ENCODE data around the gene PRKCA. TPM values are rescaled to one million over a fixed set of nuclear protein-coding genes. Genes with fewer than 3 reads are reported as not detected.

The PRKCA gene
- total and polyA plus RNA-seq, 12 donors = 1.6 to 27.6 (median 10.5) TPM

GRCh38 chr17:66716236-66717026 lies 414.0 kb downstream of the PRKCA start:
- Histone ChIP-seq H3K9me3 (no peaks in the 10 kb centered on the region), H3K4me3 (no peak overlapping the region), H3K27ac (no peak overlapping the region), H3K4me1 (peaks cover 0 to 29% (median 4%) of the 10 kb centered on the region in 9 donors), H3K36me3 (no peaks in the 10 kb centered on the region), H3K27me3 (no peaks in the 10 kb centered on the region)
- WGBS, 2 donors = 75 to 77% methylated on average over 18 of the region's 18 CpGs
- DNase-seq (no peak), ATAC-seq (no peak)
- no peak for TF ChIP-seq CTCF (IDR thresholded peaks at IDR 0.05)
- intact Hi-C loops (cut with DNase I) = loop anchor here in 6 of 10 donors (1.0 to 10.0 kb wide), 4 partner anchors 190 to 968 kb away; no protein-coding TSS in a partner anchor

GRCh38 chr17:66717641-66718058 lies 415.2 kb downstream of the PRKCA start:
- no peak overlapping the region for H3K27ac ChIP-seq
- no peak for TF ChIP-seq CTCF (IDR thresholded peaks at IDR 0.05)
- H3K36me3 ChIP-seq = no peaks in the 10 kb centered on the region
- WGBS, 2 donors = 93 to 94% methylated on average over 9 of the region's 9 CpGs
- intact Hi-C loops (cut with DNase I) = loop anchor here in 5 of 10 donors (2.0 to 10.0 kb wide), 3 partner anchors 189 to 967 kb away; no protein-coding TSS in a partner anchor
- no peaks in the 10 kb centered on the region for H3K27me3 ChIP-seq
- no peak overlapping the region for H3K4me3 ChIP-seq
- no peaks in the 10 kb centered on the region for H3K9me3 ChIP-seq
- ATAC-seq (no peak), DNase-seq (no peak)
- H3K4me1 ChIP-seq = peaks cover 0 to 29% (median 4%) of the 10 kb centered on the region in 9 donors

GRCh38 chr17:66720027-66720426 lies 417.6 kb downstream of the PRKCA start:
- WGBS, 2 donors = 87 to 89% methylated on average over 14 of the region's 14 CpGs
- H3K36me3 ChIP-seq = no peaks in the 10 kb centered on the region
- no peak for ATAC-seq
- DNase-seq = no peak
- H3K27ac ChIP-seq = no peak overlapping the region
- H3K4me1 ChIP-seq = peaks cover 6 to 25% (median 10%) of the 10 kb centered on the region in 9 donors
- TF ChIP-seq CTCF (IDR thresholded peaks at IDR 0.05) = no peak
- H3K4me3 ChIP-seq = no peak overlapping the region
- no peaks in the 10 kb centered on the region for H3K9me3 ChIP-seq
- no peaks in the 10 kb centered on the region for H3K27me3 ChIP-seq
- intact Hi-C loops (cut with DNase I) = loop anchor here in 4 of 10 donors (5.0 to 10.0 kb wide), 3 partner anchors 182 to 445 kb away; no protein-coding TSS in a partner anchor

GRCh38 chr17:66720567-66720966 lies 418.2 kb downstream of the PRKCA start:
- no peaks in the 10 kb centered on the region for H3K9me3 ChIP-seq
- no peak for TF ChIP-seq CTCF (IDR thresholded peaks at IDR 0.05)
- no peak overlapping the region for H3K4me3 ChIP-seq
- intact Hi-C loops (cut with DNase I) = loop anchor here in 4 of 10 donors (5.0 to 10.0 kb wide), 3 partner anchors 182 to 444 kb away; no protein-coding TSS in a partner anchor
- no peak overlapping the region for H3K27ac ChIP-seq
- H3K27me3 ChIP-seq = no peaks in the 10 kb centered on the region
- DNase-seq (no peak), ATAC-seq (no peak)
- H3K4me1 ChIP-seq = peaks cover 3 to 25% (median 11%) of the 10 kb centered on the region in 9 donors
- H3K36me3 ChIP-seq = no peaks in the 10 kb centered on the region
- WGBS, 2 donors = 90 to 92% methylated on average over 5 of the region's 5 CpGs

All from heart right ventricle (tissue), 16 donors.